Rectal smooth muscle tissue (tissue), 1 donor: ENCODE results near the gene SCUBE1.

Experiments used
- H3K27ac ChIP-seq: one replicate; pipeline ENCODE4 v1.7.0; 2013; ENCODE audit warnings: low read depth, low read length, inconsistent platforms
- H3K27me3 ChIP-seq: one replicate; pipeline ENCODE4 v1.7.0; 2013; ENCODE audit warnings: low read length; ENCODE audit not compliant: control insufficient read depth, insufficient read depth
- H3K36me3 ChIP-seq: one replicate; pipeline ENCODE4 v1.7.0; 2013; ENCODE audit warnings: low read length; ENCODE audit not compliant: control insufficient read depth, insufficient read depth
- H3K4me1 ChIP-seq: one replicate; pipeline ENCODE4 v1.7.0; 2013; ENCODE audit warnings: low read length; ENCODE audit not compliant: control insufficient read depth, insufficient read depth
- H3K4me3 ChIP-seq: one replicate; pipeline ENCODE4 v1.7.0; 2013; ENCODE audit warnings: low read length
- H3K9ac ChIP-seq: one replicate; pipeline ENCODE4 v1.7.0; 2013; ENCODE audit warnings: low read length

SCUBE1 gene

DNA sequence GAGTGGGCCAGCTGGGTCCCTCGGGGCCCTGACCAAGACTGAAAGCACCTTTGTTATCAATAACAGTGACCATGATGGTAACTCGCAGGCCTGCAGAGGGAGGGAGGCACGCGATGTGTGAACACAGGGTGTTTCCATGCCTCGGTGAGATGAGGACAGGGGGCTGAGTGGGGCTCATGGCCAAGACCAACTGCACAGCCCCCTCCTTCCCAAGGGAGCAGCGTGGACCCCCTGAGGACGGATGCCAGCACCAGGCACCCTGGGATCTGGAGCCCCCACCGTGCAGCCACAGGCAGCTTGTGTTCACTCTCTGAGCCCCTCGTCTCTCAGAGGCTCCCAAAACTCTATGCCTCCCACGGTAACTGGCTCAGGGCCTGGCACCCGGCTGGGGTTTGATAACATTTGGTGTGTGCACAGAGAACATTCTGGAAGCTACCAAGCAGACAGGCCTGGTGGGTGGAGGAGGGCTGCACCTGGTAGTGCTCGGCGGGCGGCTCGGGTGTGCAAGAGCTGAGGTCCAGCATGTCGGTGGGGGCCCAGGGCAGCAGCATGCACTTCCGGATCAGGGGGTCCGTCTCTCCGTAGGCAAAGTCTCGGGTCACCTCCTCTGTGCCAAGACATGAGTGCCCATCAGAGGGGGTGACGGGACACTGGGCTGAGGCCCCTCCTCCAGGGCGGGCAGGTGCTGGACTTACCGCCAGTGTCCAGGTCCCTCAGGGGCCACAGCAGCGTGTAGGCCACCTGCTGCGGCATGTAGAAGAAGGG, 163.8 kb downstream of the SCUBE1 start:
- H3K4me1 ChIP-seq = no peaks in the 10 kb centered on the region
- no peak overlapping the region for H3K27ac ChIP-seq
- H3K36me3 ChIP-seq = peaks cover 9% of the 10 kb centered on the region
- H3K4me3 ChIP-seq = no peak overlapping the region
- H3K27me3 ChIP-seq = no peaks in the 10 kb centered on the region
- H3K9ac ChIP-seq = no peak overlapping the region

DNA sequence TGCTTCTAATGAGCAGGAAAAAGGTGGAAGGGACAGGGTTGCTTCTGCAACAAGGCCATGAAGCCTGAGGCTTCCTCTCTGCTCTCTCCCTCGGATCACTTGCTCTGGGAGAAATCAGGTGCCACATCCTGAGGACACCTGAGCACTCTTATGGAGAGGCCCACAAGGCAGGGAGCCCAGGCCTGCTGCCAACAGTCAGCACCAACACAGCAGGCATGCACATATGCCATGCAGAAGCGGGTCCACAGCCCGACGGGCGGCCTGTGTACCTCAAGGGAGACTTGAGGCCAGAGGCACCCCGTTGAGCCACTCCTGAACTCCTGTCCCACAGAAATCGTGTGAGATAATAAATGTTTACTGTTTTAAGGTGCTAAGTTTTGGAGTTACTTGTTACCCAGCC, 165.7 kb downstream of the SCUBE1 start:
- Histone ChIP-seq H3K9ac (no peak overlapping the region), H3K27me3 (no peaks in the 10 kb centered on the region), H3K36me3 (peaks cover 18% of the 10 kb centered on the region), H3K27ac (no peak overlapping the region), H3K4me3 (no peak overlapping the region), H3K4me1 (no peaks in the 10 kb centered on the region)

DNA sequence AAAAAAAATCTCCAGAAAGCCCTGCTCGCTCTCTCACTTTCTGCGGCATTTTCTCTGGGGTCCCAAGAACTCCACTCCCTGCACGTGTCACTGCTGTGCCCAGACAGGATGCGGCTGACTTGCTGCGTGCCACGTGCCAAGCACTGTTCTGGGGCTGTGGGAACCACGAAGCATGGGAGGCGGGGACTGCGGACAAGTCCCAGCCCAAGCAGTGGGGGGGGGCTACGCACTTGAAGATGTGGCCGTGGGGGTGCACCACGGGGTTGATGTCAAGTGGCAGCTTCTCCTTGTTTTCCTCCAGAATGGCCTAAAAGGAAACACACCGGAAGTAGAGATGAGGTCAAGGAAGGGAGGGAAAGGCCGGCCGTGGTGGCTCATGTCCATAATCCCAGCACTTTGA, 167.1 kb downstream of the SCUBE1 start:
- Histone ChIP-seq H3K4me1 (no peaks in the 10 kb centered on the region), H3K9ac (no peak overlapping the region), H3K36me3 (peaks cover 25% of the 10 kb centered on the region), H3K27me3 (no peaks in the 10 kb centered on the region), H3K27ac (no peak overlapping the region), H3K4me3 (no peak overlapping the region)

DNA sequence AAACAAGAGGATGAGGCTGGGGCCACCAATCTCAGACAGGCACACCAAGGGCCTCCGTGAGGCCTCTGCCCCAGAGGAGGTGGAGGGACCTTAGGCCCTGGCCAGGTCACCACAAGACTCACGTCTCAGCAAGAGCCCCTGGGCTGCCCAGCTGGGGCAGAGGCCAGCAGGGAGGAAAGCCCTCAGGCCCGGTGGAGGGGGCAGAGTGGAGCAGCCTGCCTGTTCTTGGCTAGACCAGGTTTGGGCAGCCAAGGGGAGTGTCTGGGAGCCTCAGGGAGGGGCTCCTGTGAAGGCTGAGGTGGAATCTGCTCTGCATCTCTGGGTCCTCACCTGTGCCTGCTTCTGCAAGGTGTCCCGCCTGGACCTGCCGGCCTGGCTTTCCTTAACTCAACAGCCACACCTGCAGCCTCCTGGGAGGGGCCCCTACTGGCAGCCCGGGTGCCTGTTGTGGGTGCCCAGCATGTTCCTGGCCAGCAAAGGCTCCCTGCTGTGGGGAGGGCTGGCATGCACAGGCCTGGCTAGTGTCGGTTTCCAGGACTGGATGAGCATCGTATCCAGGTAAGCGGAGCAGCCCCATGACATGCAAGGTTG, 168.1 kb downstream of the SCUBE1 start:
- no peak overlapping the region for H3K4me3 ChIP-seq
- H3K4me1 ChIP-seq = no peaks in the 10 kb centered on the region
- H3K36me3 ChIP-seq = peaks cover 29% of the 10 kb centered on the region
- H3K27me3 ChIP-seq = no peaks in the 10 kb centered on the region
- H3K27ac ChIP-seq = no peak overlapping the region
- no peak overlapping the region for H3K9ac ChIP-seq

DNA sequence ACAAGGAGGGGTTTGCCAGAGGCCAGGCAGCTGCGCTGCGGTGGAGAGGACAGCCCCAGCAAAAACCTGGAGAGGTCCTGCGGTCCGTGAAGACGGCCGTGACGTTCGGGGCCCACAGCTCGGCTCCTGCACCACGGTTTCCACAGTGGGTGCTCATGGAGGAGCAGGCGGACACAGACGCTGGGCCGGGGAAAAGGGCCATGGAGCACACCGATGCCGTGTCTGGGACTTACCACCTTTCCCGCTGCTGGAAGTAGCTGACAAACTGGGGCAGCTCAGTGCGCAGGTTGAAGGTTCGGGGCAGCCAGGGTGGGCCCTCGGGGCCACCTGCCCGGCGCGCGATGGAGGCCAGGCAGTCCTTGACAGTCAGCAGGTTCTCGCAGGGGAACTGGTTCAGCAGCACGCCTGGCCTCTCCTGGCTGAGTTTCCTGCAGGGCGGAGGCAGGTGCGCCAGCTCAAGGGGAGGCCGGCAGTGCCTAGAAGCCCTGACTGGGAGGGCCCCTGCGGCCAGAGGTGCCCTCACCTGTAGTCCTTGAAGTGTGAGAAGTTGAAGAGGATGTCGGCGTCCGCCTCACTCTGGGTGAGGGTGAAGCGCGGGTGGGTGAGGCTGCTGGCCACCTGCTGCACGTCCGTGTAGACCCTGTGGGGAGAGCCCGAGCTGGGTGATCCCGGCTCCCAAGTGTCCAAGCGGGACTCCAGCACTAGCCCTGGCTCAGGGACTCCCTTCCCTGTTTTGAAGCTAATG, 169.0 kb downstream of the SCUBE1 start:
- no peaks in the 10 kb centered on the region for H3K27me3 ChIP-seq
- peaks cover 29% of the 10 kb centered on the region for H3K36me3 ChIP-seq
- no peak overlapping the region for H3K9ac ChIP-seq
- H3K4me1 ChIP-seq = no peaks in the 10 kb centered on the region
- no peak overlapping the region for H3K27ac ChIP-seq
- no peak overlapping the region for H3K4me3 ChIP-seq

DNA sequence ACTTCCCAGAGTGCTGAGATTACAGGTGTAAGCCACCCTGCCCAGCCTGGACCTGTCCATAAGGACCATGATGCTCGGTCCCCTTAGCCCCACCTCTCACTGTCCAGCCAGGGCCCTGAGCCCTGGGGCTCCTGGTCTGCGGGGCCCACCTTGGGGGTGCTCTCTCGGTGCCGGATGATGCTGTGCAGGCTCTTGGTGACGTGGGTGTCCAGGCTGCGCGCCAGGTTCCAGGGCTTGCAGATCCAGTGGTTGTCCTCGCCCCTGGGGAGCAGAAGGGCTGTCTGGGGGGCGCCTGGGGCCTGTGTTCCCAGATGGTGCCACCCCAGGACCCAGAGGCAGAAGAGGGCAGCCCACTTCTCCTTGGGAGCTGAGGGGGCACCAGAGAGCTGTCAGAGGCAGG, 169.6 kb downstream of the SCUBE1 start:
- H3K4me3 ChIP-seq = no peak overlapping the region
- no peak overlapping the region for H3K27ac ChIP-seq
- H3K4me1 ChIP-seq = no peaks in the 10 kb centered on the region
- H3K9ac ChIP-seq = no peak overlapping the region
- H3K36me3 ChIP-seq = peaks cover 27% of the 10 kb centered on the region
- no peaks in the 10 kb centered on the region for H3K27me3 ChIP-seq

DNA sequence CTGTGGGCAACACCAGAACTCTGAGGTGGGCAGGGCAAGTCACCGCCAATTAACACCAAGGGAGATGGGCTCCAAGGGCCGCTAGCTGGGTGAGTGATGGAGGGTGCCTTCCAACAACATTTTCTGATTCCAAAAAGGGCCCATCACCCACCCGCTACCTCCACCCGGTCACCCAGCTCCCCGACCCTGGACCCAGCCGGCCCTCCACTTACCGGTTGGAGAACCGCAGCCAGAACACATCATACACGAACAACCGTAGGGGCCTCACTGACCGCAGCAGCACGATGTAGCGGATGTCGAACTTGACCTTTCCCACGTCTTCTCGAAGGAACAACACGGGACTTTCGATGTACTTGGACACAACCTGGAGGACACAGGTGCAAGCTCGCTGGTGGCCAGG, 171.0 kb downstream of the SCUBE1 start:
- H3K27me3 ChIP-seq = no peaks in the 10 kb centered on the region
- no peak overlapping the region for H3K4me3 ChIP-seq
- H3K4me1 ChIP-seq = no peaks in the 10 kb centered on the region
- H3K9ac ChIP-seq = no peak overlapping the region
- peaks cover 33% of the 10 kb centered on the region for H3K36me3 ChIP-seq
- no peak overlapping the region for H3K27ac ChIP-seq

DNA sequence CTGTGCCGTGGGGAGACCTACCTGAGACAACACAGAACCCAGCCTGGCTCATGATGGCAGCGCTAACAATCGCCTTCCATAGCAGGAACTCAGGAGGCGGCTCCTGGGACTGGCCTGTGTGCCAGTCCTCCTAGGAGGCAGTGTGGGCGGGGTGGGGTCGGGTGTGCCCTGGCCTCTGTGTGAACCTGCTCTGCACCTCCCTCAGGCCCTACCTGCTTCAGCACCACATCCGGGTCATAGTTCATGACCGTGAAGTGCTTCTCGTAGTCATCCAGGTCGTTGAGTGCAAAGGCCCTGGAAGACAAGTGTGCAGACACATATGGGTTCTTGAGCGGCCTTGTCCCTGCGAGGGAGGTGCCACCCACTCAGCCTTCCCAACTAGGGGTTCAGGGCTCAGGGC, 171.6 kb downstream of the SCUBE1 start:
- peak overlapping the region; percentile 45 for H3K9ac ChIP-seq
- no peaks in the 10 kb centered on the region for H3K4me1 ChIP-seq
- peaks cover 31% of the 10 kb centered on the region for H3K36me3 ChIP-seq
- peak overlapping the region; percentile 59 for H3K4me3 ChIP-seq
- H3K27ac ChIP-seq = no peak overlapping the region
- H3K27me3 ChIP-seq = no peaks in the 10 kb centered on the region

DNA sequence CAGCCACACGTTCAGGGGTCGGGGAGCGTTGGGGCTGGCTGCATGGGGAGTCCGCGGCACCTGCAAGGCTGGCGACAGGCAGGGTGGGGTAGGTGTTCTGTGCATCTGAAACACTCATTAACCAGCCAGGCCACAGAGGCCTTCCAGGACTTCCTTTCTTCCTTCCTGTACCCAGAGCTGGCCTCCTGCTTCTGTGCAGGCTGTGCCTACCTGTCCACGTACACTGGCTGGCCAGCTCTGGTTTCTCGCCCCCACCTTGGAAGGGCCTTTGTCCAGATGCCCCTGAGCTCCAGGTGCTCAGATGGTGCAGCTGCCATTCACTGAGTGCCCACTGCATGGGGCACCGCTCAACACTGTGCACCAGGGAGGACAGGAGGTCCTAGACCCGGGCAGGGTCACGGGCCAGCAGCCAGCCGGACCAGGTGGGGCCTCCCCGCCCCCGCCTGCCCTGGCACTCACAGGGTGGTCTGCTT, 172.1 kb downstream of the SCUBE1 start:
- Histone ChIP-seq H3K4me1 (no peaks in the 10 kb centered on the region), H3K36me3 (peaks cover 31% of the 10 kb centered on the region), H3K27ac (no peak overlapping the region), H3K4me3 (peak overlapping the region; percentile 59), H3K27me3 (no peaks in the 10 kb centered on the region), H3K9ac (peak overlapping the region; percentile 45)

DNA sequence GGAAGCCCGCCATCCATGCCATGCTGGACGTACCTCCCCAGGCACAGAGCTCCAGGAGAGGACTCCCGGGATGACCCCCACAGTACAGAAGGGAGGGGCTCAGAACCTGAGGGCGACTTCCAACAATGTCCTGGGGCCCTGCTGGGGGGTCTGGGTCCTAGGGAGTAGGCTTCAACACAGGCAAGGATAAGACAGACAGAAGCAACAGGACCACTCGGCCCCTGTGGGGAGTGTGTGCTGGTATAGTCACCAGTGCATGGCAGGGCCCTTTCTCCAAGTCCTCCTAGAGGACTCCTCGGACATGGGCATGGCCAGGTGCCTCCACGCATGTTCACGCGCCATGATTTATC, 173.1 kb downstream of the SCUBE1 start:
- Histone ChIP-seq H3K4me1 (no peaks in the 10 kb centered on the region), H3K27ac (no peak overlapping the region), H3K9ac (no peak overlapping the region), H3K36me3 (peaks cover 31% of the 10 kb centered on the region), H3K27me3 (no peaks in the 10 kb centered on the region), H3K4me3 (no peak overlapping the region)

DNA sequence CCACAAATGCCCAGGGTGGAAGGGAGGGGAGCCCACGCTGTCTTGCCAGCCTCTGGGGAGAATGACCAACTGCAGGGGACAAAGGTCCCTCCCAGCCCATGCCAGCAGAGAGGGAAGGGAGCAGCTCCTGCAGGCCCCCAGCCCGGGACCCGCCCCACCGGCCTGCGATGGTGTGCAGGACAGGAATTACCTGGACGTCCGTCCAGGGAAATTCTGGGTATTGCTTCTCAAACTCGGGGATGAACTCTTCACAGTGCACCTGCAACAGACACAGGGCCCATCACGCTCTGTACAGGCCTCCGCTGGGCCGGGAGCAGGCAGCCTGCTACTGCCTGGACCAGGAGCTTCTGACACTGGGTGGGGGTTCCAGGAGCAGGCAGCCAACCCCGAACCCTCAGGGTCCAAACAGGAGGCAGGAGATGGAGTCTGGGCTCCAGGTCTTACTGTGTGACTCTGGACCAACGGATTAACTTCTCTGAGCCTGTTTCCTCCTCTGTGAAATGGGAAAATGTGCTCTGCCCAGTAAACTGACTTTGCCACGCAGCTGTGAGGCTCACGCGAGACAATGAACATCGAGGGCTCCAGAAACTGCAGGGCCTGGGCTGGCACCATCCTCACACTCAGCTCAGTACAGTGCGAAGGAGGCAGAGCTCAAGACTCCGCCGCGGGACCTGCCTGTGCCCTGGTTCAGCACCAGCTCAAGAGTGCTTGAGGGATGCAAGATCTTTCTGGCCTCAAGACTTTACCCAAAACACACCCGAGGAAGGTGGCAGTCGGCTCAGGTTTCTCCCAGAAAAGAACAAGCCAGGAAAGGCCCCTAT, 173.7 kb downstream of the SCUBE1 start:
- Histone ChIP-seq H3K9ac (peak overlapping the region; percentile 22), H3K27me3 (no peaks in the 10 kb centered on the region), H3K27ac (no peak overlapping the region), H3K4me1 (no peaks in the 10 kb centered on the region), H3K36me3 (peaks cover 30% of the 10 kb centered on the region), H3K4me3 (no peak overlapping the region)
